Measurements from ENCODE around the gene TRAIP.
A peak's percentile ranks its signal among the peaks of the same experiment; 100 is the strongest.
"Not testable (repeated sequence)": the region's sequence is repeated elsewhere in the genome, so short reads cannot be mapped to it uniquely, and the experiment has no call there.

Gene TRAIP, protein sequence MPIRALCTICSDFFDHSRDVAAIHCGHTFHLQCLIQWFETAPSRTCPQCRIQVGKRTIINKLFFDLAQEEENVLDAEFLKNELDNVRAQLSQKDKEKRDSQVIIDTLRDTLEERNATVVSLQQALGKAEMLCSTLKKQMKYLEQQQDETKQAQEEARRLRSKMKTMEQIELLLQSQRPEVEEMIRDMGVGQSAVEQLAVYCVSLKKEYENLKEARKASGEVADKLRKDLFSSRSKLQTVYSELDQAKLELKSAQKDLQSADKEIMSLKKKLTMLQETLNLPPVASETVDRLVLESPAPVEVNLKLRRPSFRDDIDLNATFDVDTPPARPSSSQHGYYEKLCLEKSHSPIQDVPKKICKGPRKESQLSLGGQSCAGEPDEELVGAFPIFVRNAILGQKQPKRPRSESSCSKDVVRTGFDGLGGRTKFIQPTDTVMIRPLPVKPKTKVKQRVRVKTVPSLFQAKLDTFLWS

DNA sequence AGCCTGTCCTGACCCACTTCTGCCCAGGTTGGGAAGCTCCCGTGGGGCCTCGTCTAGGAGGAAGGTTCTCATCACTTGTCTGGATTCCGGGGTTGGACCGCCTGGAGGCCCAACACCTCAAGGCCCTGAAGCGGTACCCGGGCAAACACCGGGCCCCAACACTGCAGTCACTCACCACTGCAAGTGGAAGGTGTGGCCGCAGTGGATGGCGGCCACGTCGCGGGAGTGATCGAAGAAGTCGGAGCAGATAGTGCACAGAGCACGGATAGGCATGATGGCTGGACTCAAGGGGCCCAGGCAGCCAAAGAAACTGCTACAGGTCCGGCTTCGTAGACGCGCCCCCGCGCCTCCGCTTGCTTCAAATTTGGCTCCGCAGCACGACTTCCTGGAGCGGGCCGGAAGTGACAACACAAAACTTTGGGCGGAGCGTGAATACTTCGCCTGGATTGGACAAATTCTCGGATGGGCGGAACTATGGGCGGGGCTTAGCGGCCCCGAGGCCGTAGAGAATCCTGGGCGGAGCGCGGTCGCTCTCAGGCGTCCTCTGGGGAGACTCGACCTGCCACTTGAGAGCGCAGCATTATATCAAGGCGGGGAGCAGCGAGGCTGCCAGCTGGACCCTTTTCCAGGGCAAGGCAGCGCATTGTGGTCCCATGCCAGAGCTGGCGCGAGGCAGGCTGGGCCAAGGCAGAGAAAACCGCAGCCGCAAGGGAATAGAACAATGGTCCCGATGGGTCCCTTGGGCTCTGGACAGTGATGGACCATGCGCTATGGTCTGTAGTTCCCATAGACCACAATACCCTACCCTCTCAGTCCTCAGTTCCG lies at the start of gene TRAIP:
TRAIP (minus strand) TSS at position 384 of the 825 bp plus-strand sequence; CDS start at position 273, 111 bp downstream.
- peak; percentile 83 to 95 (median 84) for DNase-seq

DNA sequence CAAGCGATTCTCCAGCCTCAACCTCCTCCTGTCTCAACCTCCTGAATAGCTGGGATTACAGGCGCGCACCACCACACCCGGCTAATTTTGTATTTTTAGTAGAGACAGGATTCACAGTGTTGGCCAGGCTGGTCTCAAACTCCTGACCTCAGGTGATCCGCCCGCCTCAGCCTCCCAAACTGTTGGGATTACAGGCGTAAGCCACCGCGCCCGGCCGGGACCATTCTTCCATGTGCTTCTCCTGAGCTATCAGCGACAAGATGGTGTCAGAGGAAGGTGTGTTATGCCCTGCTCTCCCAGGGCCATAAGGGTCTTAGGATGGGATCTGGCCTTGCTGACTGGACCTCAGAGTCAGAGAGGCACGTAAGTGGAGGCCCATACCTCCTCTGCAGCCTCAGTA lies 48.1 kb upstream of the TRAIP start:
- not testable (repeated sequence) for DNase-seq

DNA sequence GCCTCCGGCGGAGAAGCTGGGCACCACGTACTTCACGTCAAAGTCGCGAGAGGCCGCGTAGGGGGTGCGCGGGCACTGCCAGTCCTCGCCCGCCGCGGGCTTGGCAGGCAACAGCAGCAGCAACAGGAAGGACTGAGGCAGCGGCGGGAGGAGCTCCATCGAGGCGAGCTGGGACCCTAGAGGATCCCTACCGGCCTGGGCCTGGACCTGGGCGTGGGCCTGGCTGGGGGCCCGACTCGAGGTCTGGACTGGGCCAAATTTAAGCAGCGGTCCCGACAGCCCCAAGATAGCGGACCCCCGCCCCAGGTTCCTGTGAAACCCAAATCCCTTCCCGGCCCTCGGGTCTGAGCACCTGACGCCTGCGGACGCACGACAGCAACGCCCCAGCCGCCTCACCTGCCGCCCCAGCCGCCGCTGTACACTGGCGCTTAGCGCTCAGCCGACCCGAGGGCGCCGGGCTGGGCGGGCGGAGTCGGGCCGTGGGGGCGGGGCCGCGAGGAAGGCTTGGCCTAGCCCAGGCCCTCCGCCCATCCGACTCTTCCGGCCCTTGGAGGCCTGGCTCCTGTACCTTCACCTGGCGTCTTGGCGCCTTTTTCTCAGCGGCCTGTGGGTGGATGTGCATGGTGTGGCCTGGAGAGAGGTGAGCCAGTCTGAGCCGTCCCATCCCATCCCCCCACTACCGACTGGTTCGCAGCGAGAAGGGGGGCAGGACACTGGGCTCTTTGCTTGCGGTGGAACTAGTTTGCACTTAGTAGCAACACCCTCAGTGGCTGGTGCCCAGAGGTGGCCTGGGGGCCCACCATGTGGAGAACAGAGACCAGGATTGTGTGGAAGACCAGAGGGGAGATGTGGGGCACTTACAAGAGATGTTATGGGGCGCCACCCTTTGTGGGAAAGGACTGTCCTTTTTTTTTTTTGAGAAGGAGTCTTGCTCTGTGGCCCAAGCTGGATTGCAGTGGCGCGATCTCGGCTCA lies 47.4 kb upstream of the TRAIP start, which contains the start of gene MST1R:
MST1R (minus strand) TSS at position 423 of the 974 bp plus-strand sequence; CDS start at position 159, 264 bp downstream.
- peak; percentile 48 to 77 (median 62) for DNase-seq

DNA sequence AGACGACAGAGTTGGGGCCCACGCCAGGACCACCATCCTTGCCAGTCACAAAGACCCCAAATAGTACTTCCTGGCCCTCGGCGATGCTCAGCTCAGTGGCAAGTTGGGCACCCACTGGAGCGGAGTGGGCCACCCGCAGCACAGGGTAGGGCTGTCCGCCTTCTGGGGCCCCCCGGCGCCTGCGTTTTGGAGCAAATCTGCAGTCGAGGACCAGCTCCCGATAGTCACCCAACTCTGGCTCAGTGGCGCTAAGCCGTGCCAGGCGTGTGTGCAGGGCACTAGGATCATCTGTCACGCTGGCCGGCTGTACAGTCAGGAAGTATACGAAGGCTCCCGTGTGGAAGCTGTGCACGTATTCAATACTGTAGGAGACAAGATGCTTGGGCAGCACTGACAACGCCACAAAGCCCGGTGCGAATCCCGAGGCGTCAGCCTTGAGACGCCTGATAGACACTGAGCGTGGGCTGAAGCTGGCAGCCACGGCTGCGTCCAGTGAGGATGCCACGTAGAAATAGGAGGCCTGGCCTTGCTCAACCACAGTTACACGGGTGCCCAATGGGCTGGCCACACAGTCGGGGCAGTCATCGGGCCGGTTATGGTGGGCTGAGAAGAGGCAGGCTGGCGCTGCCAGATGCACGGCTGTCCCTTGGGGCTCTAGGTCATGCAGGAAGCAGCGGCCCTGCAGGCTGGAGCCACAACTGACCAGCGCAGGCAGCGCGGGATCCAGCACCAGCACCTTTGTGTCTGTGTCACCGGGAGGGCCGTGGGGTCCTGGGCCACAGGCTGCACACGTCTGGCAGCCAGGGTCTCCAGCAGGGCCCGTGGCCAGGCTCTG lies 46.4 kb upstream of the TRAIP start:
- no peak for DNase-seq

DNA sequence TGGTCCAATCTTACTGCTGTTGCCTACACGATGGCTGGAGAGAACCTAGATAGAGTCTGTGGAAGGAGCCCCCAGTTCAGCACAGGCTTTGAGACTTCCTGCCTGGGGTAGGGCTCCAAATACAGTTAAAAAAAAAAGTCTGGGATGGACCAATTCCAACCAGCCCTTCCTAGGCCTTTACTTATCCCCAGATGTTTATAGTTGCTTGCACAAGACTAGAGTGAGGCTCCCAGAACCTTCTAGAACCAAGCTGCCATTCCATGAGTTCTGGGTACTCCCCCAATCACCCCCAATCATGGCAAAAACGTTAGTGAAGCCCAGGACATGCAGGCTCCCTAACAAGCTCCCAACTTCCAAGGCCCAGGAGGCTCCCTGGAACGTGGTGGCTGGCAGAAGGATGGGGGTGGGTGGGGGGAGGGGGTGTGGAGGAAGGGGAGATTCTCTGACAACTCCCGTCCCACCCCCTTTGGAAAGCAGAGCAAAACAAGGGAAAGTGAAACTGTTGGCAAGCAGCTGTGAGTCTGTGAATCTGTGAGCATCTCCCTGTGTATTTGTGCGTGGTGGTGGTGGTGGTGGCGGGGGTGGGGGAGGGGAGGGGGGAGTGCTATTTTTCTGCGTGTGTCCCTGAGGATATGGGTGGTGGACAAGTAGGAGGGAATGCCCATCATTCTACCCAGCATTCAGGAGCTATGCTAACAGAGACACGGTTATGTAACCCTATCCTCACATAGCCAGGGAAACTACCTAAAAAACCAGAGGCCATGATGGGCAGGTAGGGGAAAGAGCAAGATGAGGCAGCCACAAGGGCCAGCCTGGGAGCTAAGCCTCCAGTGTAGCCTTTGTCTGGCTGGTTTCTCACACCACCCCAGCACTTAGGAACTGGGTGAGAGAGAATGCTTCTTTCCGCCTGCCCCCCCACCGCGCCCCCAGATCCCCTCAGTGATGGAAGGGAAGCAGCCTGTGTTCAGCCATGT lies 45.3 kb upstream of the TRAIP start:
- DNase-seq, result no peak

DNA sequence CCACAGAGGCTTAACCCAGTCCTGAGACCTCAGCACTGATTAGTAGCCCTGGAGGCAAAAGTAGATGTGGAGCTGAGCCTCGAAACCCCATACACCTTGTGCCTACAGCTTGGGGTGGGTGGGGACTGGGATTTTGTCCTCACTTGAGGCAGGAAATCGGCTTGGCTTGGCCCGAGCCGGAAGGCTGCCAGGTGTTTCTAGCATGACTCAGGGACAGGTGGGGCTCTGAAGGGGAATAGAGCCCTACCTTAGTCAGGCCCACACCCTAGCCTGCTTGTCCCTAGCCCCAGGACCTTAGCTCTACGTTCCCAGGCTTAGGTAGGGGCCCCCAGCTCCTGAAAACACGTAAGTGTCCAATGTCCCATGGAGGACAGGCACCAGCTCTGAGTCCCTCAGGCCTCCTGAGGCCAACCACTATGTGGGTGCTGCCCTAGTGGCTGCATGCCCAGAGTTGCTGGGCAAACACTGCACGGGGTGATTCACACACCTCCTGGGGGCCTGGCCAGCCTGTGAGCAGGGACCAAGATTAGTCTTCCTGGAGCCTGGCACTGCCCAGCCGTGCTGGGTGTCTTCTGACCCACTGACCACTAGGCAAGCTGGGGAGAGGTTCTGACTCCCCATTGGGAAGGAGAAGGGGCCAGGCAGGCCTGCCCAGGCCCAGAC lies 44.3 kb upstream of the TRAIP start:
- no peak for DNase-seq

DNA sequence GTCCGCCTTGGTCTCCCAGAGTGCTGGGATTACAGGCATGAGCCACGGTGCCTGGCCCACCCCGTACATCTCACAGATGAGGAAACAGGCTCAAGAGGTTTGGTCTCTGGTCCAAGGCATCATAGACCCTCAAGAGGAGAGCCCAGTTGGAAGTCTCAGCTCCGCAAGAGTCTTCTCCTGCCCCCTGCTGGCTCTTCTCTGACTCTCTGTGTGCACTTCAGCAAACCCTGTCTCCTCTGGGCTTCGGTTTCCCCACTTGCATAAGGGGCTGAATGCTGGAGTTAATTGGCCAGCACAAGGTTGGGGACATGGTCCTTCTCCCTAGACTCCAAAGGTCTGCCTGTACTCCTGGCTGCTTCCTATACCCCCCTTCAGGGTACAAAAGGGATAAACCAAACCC lies 43.5 kb upstream of the TRAIP start:
- DNase-seq, result no peak

DNA sequence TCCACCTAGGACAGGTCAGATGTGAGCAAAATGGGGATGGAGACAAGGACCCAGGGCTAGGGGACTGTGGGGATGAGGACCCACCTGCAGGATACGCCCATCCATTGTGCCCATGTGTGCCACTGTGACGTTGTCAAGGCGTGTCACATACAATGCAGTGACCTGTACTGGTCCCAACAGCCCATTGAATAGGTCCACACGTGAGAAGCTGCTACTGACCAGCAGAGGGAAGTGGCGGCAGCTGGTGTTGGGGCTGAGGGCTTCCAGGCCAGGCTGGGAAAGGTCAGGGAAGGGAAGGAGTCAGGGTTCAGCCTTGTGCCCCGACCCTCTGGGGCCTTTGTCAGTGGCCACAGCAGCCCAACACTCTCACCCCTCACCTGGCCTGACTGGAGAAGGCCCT lies 42.6 kb upstream of the TRAIP start:
- no peak for DNase-seq

DNA sequence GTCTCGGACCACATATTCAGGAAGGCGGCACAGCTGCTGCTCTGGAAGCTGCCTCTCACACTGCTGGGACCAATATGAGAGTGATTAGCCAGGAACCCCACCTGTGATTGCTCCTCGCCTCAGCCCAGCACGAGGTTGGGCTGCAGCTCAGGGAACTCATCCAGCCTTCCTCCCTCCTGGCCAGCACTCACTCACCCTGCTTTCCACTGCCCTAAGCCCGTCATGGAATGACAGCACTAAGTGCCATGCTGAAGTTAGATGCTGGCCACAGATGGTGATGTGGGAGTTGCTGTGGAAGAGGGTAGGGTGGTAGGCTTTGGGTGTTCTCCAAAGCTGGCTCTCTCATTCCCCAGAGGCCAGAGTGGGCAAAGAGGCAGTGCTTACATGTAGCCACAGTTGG lies 40.0 kb upstream of the TRAIP start:
- no peak for DNase-seq

DNA sequence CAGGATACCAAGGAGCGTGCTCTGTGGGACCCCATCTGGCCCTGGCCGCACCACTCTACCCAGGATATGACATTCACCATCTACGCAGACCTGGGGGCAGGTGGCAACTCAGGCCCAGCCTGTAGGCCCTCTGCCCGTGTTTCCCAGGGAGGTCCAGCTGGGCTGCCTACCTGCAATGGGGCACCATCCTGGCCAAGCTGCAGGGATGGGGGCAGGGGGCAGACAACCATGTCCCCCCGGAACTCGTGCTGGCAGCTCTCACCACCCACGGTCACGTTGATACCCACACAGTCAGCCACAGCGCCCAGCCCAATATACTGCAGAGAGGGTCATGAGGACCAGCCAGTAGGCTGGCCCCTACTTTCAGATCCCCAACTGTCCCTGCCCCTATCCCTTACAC lies 39.4 kb upstream of the TRAIP start:
- DNase-seq, result no peak

DNA sequence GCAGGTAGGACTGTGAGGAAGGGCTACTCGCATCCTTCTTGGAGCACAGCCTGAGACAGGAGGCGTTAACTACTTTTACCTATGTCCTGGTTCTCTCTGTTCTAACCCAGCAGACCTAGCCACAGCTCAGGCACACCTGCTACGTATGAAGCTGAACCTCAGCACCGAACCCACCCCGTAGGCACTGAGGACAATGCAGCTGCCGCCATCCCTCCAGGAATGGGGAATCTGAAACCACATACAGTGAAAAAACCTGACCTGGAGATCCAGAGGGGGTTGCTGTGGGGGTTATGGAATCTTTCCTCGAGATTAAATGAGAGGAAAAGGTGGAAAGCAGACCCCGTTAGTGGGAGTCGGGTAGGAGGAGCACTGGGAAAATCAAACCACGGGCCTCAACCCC lies 32.9 kb upstream of the TRAIP start:
- no peak for DNase-seq

DNA sequence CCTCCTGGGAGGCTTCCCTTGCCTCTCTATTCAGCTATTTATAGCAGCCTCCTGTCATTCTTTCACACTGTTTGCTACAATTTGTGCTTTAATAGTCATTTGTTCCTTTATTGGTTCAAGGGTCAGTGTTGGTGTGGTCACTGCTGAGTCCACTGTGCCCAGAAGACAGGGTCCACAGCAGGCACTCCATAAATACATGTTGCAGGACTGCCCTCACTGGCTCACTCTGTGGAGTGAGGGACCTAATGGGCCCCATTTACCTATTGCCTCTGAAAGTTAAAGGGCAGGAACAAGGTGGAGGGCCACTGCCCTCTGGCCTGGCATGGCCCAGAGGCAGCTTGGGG lies 30.5 kb upstream of the TRAIP start:
- no peak for DNase-seq

DNA sequence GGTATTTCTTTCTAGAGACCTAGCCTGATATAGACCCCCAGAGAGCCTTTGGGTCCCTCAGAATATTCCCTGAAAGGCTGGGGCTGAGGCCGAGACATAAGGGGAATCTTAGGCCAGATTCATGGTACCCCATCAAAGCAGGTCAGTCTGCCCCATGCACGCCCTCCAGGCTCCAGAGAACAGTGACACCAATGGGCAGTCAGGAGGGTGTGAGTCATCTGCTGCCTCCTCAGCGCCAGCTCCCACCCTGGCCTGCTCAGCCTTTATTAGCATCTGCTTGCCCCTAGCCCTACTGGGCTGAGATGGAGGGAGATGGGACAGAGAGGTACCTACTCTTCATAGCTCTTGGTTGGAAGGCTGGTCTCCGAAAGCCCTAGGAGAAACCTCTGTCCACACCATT lies 27.6 kb upstream of the TRAIP start:
- DNase-seq, result no peak

DNA sequence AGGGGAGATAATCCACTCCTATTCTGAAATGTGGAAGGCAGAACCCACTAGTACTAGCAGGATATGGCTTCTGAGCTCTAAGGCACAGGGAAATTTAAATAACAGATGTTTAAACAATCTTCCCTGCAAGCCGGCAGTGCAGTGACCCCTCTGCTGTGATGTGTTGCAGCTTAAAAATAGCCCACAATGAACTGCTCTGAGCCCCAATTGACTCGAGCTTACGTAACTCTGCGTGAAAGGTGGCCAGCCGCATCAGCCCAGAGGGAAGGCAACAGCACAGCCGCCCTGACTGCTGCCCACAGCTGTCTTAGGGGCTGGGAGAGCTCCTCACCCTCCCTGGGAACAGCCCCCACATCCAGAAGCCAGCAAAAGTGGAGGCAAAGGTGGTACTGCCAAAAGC lies 25.8 kb upstream of the TRAIP start:
- no peak for DNase-seq

DNA sequence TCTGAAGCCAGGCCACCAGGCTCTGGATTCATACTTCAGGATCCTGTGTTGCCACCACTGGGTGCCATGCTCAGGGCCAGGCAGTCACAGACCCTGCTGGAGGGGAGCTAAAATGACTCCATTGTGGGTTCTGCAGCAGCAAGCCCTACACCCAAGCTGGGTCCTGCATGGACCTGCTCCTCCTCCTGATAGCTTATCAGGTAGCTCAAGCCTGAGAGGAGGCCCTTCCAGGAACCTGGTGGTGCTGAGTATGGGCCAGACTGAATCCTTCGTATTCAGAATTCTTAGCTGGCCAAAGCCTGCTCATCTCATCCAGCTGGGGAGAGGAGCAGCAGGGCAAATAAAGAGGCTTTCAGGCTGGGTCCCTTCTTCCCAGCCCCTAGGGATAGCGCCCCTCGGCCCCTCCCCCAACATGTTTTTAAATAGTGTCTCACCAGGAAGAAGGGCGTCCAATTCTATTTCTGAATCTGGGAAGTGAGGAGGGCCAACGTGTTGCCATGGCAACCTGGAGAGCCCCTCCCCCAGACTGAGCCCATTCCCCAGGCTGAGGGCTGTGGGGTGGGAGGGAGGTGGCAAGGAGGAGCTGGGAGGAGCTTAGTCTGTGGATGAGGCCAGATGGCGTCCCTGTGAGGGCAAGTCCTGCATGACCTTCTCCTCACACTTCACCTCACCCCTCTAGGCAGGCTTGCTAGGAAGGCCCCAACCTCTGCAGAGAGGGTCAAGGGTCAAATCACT lies 24.4 kb upstream of the TRAIP start:
- DNase-seq, result no peak

DNA sequence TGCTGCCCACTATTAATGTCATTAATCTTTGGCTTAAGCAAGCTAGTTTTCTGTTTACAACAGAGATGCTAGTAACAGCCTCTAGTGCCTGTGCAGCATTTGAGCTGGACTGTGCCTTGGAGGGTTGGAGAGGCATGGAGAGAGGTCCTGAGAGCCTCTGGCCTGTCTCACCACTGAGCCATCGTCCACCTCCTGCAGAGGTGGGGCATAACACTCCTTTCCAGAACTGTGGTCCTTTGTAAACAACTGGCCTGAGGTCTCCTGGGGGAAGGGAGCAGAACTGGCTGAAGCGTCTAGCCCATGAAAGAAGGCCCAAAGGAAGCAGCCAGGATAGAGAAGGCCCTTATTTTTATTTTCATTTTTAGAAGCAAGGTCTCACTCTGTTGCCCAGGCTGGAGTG lies 23.4 kb upstream of the TRAIP start:
- no peak for DNase-seq

DNA sequence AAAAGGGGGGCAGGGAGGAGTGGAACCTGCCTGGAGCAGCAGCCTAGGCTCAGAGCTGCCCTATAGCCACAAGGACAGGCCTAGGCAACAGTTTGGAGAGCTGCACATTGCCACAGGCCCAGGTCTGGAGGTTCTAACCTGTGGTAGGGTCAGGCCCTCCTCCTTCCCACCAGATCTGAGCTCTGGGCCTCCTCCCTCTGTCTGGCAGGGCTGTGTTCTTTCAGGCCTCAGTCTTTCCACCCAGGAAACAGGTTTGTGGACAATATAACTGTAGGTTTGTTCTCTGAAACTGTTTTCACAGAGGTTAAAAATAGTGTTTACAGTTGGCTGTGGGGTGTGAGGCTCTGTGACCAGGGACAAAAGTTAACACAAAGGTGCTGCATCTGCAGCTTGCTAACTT lies 22.3 kb upstream of the TRAIP start:
- no peak for DNase-seq

DNA sequence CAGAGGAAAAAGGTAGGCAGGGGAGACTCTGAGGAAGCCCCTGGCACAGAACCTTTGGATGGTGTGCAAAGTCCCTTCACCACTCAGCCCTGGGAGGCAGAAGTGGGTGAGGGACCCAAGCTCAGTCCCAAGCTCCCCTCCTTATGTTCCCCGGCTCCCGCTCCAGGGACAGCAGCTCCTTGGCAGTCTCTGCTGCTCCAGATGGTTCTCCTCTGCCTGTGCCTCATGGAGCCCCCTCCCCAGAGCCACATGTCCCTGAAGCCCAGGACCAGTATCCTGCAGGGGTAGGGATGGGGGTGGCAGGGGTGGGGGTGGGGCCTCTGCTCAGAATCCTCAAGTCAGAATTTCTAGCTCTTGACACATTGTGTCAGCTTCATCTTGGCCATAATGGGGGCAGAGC lies 21.4 kb upstream of the TRAIP start:
- DNase-seq, result no peak

DNA sequence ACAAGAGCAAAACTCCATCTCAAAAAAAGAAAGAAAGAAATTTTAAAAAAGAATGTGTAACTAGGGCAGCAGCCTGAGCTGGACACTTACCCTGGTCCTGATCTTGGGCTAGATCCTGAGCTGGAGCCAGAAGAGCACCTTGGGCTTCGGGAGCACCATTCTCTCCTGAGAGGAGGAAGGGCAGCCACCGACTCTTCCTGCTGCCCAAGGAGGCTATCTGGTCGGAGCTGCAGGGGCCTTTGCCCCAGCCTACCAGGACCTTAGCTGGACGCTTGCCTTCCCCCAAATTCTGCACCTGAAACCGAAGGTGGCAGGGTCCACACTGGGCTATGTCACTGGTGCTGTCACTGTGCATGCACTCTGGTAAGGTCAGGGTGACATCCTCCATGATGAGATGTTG lies 20.2 kb upstream of the TRAIP start:
- no peak for DNase-seq
